NCI-H2171 treated with DMSO at 0.1 percent for 48 hours (cell line): ENCODE results near the gene SERPINB10.

Source experiments
- DNase-seq: peaks from one replicate; lab custom pipeline; 2025; lab: John Stamatoyannopoulos, UW

The SERPINB10 gene

GRCh38 chr18:63980896-63981460, 73.2 kb downstream of the SERPINB10 start:
- DNase-seq, result no peak

GRCh38 chr18:63981719-63982118, 74.0 kb downstream of the SERPINB10 start:
- DNase-seq, result no peak

GRCh38 chr18:63982361-63982760, 74.6 kb downstream of the SERPINB10 start:
- no peak for DNase-seq
